ENCODE data around the gene SIK3.

DNA sequence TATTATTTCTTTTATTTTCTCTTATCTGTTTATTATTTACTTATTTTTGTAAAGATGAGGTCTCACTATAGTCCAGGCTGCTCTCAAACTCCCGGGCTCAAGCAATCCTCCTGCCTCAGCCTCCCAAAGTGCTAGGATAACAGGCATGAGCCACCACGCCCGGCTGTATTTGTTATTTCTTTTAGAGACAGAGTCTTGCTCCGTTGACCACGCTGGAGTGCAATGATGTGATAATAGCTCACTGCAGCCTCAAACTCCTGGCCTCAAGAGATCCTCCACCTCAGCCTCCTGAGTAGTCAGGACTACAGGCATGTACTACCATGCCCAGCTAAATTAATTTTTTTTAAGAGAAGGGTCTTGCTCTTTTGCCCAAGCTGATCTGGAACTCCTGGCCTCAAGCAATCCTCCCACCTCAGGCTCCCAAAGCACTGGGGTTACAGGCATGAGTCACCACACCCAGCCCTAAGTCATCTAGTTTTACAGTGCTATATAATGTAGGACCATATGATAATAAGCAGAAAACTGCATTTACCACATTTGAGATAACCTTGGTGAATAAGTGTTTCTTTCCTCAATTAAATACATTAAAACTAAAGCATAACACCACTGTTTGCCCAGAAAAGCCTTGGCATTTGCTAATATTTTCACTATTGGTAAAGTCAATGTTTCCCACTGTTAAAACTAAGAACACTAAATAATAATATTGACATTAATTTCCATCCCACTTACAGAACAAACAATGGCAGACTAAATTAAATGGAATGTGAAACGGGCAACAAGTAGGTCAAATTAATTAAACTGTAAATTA, 127.5 kb downstream of the SIK3 start:
- TF ChIP-seq POLR2A (IDR thresholded peaks at IDR 0.05; ENCODE audit: extremely low read depth, insufficient read length) (no peak), CTCF (IDR thresholded peaks at IDR 0.05; ENCODE audit: low read depth, low read length) (no peak)
